LNCAP (cell line): ENCODE results near the gene CFAP58.

Experiments
- CTCF ChIP-seq: fragments of 450-650 bp; IDR thresholded peaks from 2 replicates; pipeline ENCODE4 v1.5.1; 2017; ENCODE audit warnings: mild to moderate bottlenecking

Gene CFAP58

GRCh38 chr10:104330168-104331110 lies 23.2 kb upstream of the CFAP58 start:
- no peak for TF ChIP-seq CTCF

DNA sequence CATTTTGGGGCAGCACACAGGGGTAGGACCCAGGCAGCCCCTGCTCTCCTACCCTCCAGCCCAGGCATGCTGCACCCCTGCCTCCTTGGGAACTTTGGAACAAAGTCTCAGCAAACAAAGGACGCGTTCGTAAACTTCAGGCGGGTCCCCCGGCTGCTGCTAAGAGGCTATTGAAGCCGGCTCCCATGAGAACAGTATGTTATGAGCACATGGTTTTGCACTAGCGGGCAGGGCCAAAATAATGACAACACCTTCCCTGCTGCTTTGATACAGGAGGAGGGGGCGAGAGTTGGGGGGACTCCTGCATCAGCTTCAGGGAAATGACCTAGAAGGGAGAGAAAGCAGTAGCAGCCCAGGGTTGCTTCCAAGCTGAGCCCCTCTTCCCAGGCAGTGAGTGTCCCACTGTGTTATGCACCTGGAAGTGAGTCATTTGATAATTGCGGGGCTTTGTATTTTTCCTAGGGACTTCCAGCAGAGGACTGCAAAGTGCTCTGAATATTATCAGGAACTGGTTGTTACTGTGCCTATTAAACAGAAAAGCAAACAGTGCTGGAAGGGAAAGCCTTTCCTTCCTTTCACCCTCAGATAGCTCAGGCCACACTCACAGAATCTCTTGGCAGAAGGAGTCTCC lies 22.3 kb upstream of the CFAP58 start:
- no peak for TF ChIP-seq CTCF

- no peak for TF ChIP-seq CTCF
These were observed 21.2 kb upstream of the CFAP58 start for GRCh38 chr10:104332243-104333031.

DNA sequence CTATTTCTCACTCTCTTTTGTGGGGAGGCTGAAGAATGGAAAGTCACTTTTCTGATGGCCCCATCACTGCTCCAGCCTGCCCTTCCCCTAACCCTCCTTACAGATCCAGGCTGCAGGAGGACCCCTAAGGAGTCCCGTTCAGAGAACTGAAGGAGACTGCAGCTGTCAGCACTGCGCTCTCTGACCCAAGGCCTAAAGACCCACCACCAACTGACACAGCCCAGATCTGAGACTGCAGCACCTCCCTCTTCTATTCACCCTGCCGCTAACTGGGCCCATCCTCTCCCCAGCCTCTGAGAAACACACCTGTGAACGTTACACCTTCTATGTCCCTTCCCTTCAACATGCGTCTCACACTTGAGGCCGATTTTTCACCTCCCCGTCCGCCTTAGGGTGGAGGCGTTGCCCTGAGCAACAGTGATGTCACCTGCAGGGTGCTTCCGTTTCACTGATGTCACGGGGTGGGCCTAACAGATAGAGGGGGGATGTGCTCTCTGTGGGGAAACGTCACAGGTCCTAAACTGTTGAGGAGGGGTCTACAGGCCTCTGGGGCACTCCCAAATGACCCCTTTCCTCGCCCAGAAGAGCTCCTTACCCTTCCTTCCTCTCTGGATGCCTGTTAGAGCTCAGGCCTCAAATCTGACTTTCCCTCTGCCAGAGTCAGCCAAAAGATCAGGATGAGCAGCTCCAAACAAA lies 20.5 kb upstream of the CFAP58 start:
- no peak for TF ChIP-seq CTCF

GRCh38 chr10:104333728-104334373 lies 19.8 kb upstream of the CFAP58 start:
- TF ChIP-seq CTCF, result no peak

GRCh38 chr10:104334561-104334960 lies 19.1 kb upstream of the CFAP58 start:
- no peak for TF ChIP-seq CTCF
